ENCODE data around the gene TNK1.

TNK1 gene

DNA sequence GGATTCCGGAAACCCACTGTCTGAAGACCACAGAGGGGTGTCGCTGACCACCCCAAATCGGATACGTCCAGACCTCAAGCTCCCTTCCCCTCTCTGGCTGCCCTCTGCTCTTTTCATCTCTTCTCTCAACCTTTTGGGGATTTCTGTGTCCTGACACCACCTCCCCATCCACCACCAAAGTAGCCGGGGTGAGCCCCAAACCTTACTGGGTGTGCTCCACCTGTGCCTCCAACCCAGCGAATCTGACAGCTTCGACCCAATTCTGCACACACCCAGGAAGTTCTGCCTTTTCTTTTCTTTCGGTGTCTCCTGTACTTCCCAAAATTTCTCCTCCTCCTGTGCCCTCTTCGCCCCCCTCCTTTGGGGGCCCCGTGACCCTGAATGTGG, 28.4 kb upstream of the TNK1 start:
- TF ChIP-seq GATA3 (IDR thresholded peaks at IDR 0.05; ENCODE audit: low read depth, low read length), result no peak
- no peak for TF ChIP-seq GATA2 (IDR thresholded peaks at IDR 0.05; ENCODE audit: low read depth, low read length)

DNA sequence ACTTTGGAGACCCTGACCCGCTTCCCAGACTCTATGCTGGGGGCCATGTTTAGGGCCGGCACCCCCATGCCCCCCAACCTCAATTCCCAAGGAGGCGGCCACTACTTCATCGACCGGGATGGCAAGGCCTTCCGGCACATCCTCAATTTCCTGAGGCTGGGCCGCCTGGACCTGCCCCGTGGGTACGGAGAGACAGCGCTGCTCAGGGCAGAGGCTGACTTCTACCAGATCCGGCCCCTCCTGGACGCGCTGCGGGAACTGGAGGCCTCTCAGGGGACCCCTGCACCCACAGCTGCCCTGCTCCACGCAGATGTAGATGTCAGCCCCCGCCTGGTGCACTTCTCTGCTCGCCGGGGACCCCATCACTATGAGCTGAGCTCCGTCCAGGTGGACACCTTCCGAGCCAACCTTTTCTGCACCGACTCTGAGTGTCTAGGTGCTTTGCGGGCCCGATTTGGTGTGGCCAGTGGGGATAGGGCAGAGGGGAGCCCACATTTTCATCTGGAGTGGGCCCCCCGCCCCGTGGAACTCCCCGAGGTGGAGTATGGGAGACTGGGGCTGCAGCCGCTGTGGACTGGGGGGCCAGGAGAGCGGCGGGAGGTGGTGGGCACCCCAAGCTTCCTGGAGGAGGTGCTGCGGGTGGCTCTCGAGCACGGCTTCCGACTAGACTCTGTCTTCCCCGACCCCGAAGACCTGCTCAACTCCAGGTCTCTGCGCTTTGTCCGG, 27.8 kb upstream of the TNK1 start:
- TF ChIP-seq GATA2 (IDR thresholded peaks at IDR 0.05; ENCODE audit: low read depth, low read length) (no peak), GATA3 (IDR thresholded peaks at IDR 0.05; ENCODE audit: low read depth, low read length) (no peak)

DNA sequence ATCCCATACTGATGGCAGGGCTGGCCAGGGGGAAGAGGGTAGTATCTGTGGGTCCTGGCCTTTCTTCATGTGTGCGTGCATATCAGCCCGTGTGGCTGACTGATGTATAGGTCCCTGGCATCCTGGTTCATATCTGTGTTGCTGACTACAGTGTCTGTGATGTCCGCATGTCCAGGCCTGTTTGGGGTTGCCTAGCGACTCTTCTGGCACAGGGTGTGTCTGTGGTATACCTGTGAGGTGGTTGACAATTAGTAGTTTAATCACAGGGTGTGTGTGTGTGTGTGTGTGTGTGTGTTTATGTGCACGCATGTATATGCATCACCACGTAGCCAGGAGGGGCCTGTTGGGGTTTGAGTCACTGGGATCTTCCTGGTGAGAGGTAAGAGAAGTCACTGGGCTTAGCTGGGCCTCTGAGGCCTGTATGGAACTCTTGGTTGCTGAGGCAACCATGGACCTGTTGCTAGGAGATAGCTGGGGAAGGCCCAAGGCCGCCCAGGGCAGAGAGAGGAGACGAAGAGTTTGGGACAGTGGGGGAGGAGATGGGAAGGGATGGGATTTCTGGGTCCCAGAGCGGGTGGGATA, 26.5 kb upstream of the TNK1 start:
- no peak for TF ChIP-seq GATA3 (IDR thresholded peaks at IDR 0.05; ENCODE audit: low read depth, low read length)

DNA sequence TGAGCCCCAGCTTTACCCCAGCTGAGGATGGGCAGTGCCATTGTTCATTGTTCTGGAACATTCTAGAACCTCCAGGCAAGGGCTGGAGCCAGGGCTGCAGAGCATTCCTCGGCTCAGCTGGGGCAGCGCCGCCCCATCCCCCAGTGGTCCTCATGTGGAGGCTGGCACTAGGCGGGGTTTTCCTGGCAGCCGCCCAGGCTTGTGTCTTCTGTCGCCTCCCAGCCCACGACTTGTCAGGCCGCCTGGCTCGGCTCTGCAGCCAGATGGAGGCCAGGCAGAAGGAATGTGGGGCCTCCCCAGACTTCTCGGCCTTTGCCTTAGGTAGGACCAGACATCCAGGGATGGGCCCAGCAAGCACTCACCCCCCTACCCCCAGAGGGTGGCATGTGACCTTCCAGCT, 25.8 kb upstream of the TNK1 start, which contains the start of gene TMEM95:
Gene TMEM95, plus strand, starts transcription at position 104 of the 400 bp plus-strand sequence. Its CDS starts 49 bp downstream, at position 153.
- TF ChIP-seq GATA3 (IDR thresholded peaks at IDR 0.05; ENCODE audit: low read depth, low read length) (no peak), GATA2 (IDR thresholded peaks at IDR 0.05; ENCODE audit: low read depth, low read length) (no peak)

DNA sequence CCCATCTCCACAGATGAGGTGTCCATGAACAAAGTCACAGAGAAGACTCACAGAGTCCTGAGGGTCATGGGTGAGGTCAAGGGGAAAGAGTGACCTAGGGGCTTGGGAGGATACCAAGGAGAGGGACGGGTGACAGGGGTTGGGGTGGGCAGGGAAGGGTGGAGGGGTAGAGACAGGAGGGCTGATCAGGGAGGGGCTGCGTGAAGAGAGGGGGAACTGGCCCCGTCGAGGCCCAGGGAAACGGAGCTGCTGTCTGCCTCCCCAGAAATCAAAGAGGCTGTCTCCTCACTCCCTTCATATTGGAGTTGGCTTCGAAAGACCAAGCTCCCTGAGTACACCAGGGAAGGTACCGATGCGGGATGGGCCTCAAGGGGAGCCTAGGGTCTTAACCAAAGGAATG, 25.3 kb upstream of the TNK1 start:
- TF ChIP-seq GATA2 (IDR thresholded peaks at IDR 0.05; ENCODE audit: low read depth, low read length) (no peak), GATA3 (IDR thresholded peaks at IDR 0.05; ENCODE audit: low read depth, low read length) (no peak)

DNA sequence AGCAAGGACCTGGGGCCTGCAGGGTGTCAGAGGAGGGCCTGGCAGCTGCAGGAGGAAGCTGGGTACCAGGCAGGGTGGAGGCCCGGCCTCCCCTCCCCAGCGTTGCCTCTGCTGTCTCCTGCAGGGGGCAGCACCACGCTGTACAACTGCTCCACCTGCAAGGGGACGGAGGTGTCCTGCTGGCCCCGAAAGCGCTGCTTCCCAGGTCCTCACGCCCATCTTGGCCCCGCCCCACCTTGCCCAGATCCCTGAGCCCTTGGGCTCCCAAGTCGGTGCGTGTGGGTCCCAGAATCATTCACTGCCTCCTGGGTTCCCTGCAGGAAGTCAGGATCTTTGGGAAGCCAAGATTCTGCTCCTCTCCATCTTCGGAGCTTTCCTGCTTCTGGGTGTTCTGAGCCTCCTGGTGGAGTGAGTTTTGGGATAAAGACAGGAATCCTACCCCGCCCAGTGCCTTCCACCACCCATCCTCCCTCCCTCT, 24.8 kb upstream of the TNK1 start:
- TF ChIP-seq GATA3 (IDR thresholded peaks at IDR 0.05; ENCODE audit: low read depth, low read length) (no peak), GATA2 (IDR thresholded peaks at IDR 0.05; ENCODE audit: low read depth, low read length) (no peak)

DNA sequence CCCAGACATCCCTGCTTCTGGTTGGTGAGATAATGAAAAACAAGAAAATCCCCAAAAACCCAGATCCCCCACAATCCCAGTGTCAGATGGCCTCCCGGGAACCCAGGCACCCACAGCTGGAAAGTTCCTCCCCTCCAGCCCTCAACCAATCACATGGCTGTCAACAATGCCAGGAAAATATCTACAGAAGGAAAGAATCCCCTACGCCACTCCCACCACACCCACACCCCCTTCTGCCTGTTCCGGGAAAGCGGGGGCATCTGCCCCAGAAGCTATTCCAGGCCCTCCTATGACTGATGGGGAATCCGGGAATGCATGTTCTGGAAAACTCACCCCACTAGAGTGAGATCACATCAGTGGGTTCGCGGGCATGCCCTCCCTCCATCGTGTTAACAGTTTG, 24.1 kb upstream of the TNK1 start:
- TF ChIP-seq GATA3 (IDR thresholded peaks at IDR 0.05; ENCODE audit: low read depth, low read length) (no peak), GATA2 (IDR thresholded peaks at IDR 0.05; ENCODE audit: low read depth, low read length) (no peak)

DNA sequence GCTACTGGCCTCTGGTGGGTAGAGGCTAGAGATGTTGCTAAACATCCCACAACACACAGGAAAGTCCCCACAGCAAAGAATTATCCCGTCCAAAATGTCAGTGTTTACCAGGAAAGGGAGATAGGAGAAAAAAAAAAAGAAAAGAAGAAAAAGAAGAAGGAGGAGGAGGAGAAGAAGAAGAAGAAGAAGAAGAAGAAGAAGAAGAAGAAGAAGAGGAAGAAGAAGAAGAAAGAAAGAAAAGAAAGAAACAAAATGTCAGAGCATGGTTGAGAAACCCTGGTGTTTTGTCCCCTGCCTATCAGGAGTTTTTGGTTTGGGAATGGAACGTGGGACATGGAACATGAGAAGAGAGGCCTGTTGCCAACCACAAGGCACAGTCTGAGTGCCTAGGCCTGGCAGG, 23.5 kb upstream of the TNK1 start:
- TF ChIP-seq GATA2 (IDR thresholded peaks at IDR 0.05; ENCODE audit: low read depth, low read length), result no peak
- TF ChIP-seq GATA3 (IDR thresholded peaks at IDR 0.05; ENCODE audit: low read depth, low read length), result no peak

DNA sequence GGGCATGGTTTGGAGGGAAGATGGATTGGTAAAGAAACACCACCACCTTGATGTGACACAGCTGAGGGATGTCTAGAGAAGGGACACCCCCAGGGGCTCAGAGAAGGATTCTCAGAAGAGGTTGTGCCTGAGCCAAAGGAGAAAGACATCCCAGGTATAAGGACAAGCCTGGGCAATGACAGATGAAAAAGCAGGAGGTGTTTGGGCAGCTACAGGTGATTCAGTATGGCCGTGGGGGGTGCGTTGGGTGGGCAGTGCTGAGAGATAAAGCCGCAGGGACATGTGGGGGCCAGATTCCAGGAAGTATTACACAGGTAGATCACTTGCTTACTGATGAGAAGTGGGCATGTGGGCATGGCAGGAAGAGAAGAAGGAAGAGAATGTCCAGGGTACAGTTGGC, 19.0 kb upstream of the TNK1 start:
- TF ChIP-seq GATA2 (IDR thresholded peaks at IDR 0.05; ENCODE audit: low read depth, low read length) (no peak), GATA3 (IDR thresholded peaks at IDR 0.05; ENCODE audit: low read depth, low read length) (no peak)

DNA sequence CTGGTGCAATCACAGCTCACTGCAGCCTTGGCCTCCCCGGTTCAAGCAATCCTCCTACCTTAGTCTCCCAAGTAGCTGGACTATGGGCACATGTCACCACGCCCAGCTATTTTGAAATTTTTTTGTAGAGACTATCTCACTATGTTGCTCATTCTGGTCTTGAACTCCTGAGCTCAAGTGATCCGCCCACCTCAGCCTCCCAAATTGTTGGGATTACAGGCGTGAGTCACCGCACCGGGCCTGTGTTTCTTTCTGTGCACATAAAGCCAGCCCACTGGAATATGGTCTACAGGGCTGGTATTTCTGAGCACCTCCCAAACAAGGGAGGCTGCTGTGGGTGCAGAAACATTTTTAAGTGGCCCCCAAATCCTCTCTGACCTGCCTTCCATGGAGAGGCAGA, 17.6 kb upstream of the TNK1 start:
- no peak for TF ChIP-seq GATA3 (IDR thresholded peaks at IDR 0.05; ENCODE audit: low read depth, low read length)
- no peak for TF ChIP-seq GATA2 (IDR thresholded peaks at IDR 0.05; ENCODE audit: low read depth, low read length)

DNA sequence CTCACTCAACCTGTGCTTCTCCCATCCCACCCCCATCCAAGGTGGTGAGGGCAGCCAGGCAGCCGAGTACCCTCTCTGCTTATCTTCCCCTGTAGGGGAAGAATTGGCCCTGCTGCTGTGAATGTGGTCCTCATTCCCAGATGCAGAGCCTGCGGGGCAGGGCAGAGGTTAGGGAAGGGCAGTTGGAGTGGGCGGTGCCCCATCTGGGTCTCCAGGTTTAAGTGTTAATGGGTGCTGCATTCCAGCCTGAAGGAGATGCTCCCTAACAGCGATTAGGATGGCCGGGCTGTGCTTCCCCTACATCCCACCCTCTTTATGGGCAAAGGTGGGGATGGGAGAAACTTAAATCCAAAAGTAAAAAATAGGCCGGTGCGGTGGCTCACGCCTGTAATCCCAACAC, 13.8 kb upstream of the TNK1 start:
- no peak for TF ChIP-seq GATA3 (IDR thresholded peaks at IDR 0.05; ENCODE audit: low read depth, low read length)
- no peak for TF ChIP-seq GATA2 (IDR thresholded peaks at IDR 0.05; ENCODE audit: low read depth, low read length)

DNA sequence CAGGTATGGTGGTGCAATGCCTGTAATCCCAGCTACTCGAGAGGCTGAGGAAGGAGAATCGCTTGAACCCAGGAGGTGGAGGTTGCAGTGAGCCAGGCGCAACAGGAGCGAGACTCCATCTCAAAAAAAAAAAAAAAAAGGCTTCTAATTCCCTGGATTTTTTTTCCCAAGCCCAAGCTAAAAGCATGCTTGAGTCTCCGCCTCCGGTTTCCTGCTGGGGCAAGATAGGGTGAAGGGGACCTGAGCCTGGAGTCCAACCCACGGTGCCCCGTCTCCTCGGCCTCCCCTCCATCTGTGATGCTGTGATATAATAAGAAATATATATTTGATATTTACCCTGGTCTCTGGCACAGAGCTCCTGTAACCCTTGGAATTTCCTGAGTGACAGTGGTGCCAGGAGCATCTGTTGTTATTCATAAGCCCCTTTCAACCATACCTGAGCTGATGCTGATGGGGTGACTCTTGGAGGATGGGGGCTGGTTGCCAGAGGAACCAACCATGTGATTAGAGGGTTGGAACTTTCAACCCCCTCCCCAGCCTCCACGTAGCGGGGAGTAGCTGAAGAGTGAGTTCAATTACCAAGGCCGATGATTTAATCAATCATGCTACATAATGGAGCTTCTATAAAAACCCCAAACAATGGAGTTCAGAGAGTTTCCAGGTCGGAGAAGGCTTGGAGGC, 12.8 kb upstream of the TNK1 start:
- TF ChIP-seq GATA3 (IDR thresholded peaks at IDR 0.05; ENCODE audit: low read depth, low read length) (no peak), GATA2 (IDR thresholded peaks at IDR 0.05; ENCODE audit: low read depth, low read length) (no peak)

DNA sequence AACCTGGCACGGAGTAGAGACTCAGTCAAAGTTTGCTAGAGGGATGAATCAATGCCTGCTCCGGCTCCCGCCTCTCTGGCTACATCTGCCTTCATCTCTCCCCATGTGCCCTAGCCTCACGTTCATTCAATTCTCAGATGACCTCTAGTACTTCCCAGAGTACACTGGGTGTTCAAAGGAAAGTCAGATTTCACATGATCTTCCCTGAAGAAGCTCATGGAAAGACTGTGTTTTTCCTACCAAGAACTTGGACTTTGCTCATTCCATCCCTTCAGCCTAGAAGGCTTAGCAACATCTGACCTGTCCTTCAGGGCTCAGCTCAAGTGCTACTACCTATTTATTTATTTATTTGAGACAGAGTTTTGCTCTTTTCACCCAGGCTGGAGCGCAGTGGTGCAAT, 11.1 kb upstream of the TNK1 start:
- TF ChIP-seq GATA3 (IDR thresholded peaks at IDR 0.05; ENCODE audit: low read depth, low read length), result no peak
- TF ChIP-seq GATA2 (IDR thresholded peaks at IDR 0.05; ENCODE audit: low read depth, low read length), result no peak

DNA sequence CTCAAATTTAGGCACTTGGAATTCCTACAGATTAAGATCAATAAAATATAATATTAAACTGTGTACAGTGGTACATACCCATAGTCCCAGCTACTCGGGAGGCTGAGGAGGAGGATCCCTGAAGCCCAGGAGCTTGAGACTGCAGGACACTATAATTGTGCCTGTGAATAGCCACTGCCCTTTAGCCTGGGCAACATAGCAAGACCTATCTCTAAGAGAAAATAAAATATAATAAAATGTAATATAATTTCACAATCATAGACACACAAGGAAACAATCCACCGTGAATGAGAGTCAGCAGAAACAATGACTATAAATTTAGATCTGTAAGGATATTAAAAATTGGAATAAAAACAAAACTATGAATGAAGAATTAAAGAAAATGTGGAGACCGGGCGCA, 10.0 kb upstream of the TNK1 start:
- no peak for TF ChIP-seq GATA2 (IDR thresholded peaks at IDR 0.05; ENCODE audit: low read depth, low read length)
- TF ChIP-seq GATA3 (IDR thresholded peaks at IDR 0.05; ENCODE audit: low read depth, low read length), result no peak

DNA sequence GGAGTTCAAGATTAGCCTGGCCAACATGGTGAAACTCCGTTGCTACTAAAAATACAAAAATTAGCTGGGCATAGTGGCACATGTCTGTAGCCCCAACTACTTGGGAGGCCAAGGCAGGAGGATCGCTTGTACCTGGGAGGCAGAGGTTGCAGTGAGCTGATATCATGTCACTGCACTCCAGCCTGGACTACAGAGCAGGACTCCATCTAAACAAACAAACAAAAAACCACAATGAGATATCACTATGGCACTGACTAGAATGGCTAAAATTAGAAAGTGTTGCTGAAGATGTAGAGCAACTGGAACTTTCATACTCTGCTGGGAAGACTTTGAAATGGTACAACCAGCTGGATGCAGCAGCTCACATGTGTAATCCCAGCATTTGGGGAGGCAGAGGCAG, 6.5 kb upstream of the TNK1 start:
- TF ChIP-seq GATA2 (IDR thresholded peaks at IDR 0.05; ENCODE audit: low read depth, low read length) (no peak), GATA3 (IDR thresholded peaks at IDR 0.05; ENCODE audit: low read depth, low read length) (no peak)

Data from SH-SY5Y (cell line).